Smooth muscle cell (in vitro differentiated cells): ENCODE results near the gene MPEG1. TPM values are rescaled to one million over a fixed set of nuclear protein-coding genes. Genes with fewer than 3 reads are reported as not detected.

Experiments used
- DNase-seq: peaks from one replicate; lab custom pipeline; 2025; ENCODE audit not compliant: unreplicated experiment; lab: John Stamatoyannopoulos, UW
- H2AFZ ChIP-seq: fragments of 200-600 bp; sonication (generic); 2 replicates; pipeline ENCODE4 v1.6.0; 2016; ENCODE audit warnings: antibody characterized with exemption, low read depth, mild to moderate bottlenecking
- H3F3A ChIP-seq: fragments of 200-600 bp; sonication (generic); 2 replicates; pipeline ENCODE4 v1.6.0; 2017; ENCODE audit warnings: antibody characterized with exemption, low read depth
- H3K27ac ChIP-seq: fragments of 200-600 bp; sonication (generic); 2 replicates; pipeline ENCODE4 v1.5.1; 2016; ENCODE audit warnings: low read depth, mild to moderate bottlenecking
- H3K27me3 ChIP-seq: fragments of 200-600 bp; sonication (generic); 2 replicates; pipeline ENCODE4 v1.6.1; 2016; ENCODE audit warnings: low read depth, mild to moderate bottlenecking
- H3K36me3 ChIP-seq: fragments of 200-600 bp; sonication (generic); 2 replicates; pipeline ENCODE4 v1.5.1; 2016; ENCODE audit warnings: low read depth
- H3K4me1 ChIP-seq: fragments of 200-600 bp; sonication (generic); 2 replicates; pipeline ENCODE4 v1.5.1; 2016; ENCODE audit warnings: low read depth
- H3K4me2 ChIP-seq: fragments of 200-600 bp; sonication (generic); 2 replicates; pipeline ENCODE4 v1.6.0; 2016; ENCODE audit warnings: mild to moderate bottlenecking
- H3K4me3 ChIP-seq: fragments of 200-600 bp; sonication (generic); 2 replicates; pipeline ENCODE4 v1.5.1; 2016; ENCODE audit warnings: mild to moderate bottlenecking
- H3K79me2 ChIP-seq: fragments of 200-600 bp; sonication (generic); 2 replicates; pipeline ENCODE4 v1.6.0; 2016; ENCODE audit warnings: low read depth, mild to moderate bottlenecking
- H3K9ac ChIP-seq: fragments of 200-600 bp; sonication (generic); 2 replicates; pipeline ENCODE4 v1.6.0; 2016; ENCODE audit warnings: low read depth
- H3K9me3 ChIP-seq: fragments of 200-600 bp; sonication (generic); replicated peaks from 2 replicates; pipeline ENCODE4 v1.5.1; 2016; ENCODE audit warnings: low read depth
- H4K20me1 ChIP-seq: fragments of 200-600 bp; sonication (generic); 2 replicates; pipeline ENCODE4 v1.6.0; 2016; ENCODE audit warnings: low read depth
- WGBS: methylation state at CpG from one replicate; pipeline ENCODE4 v1.1.7; 2016; ENCODE audit warnings: low lambda C conversion rate; 5-methylcytosine and 5-hydroxymethylcytosine counted together
- polyA plus RNA-seq: library from polyadenylated mRNA; unstranded; fragments of >200 nt; fragmentation: Nextera tagmentation; extraction: Ambion mirVana; gene quantifications from 2 replicates; pipeline ENCODE4 v1.2.1, GENCODE V29; 2016
- total RNA-seq: library from RNA; depleted of rRNA; stranded (reverse); fragments of >200 nt; gene quantifications from 2 replicates; pipeline ENCODE4 v1.2.3, GENCODE V29; 2014
- TF ChIP-seq, protein P1 (sequence below): fragments of 200-600 bp; sonication (generic); IDR thresholded peaks from 2 replicates; pipeline ENCODE4 v1.5.1; 2017; ENCODE audit warnings: borderline replicate concordance, mild to moderate bottlenecking, antibody characterized with exemption; ENCODE audit not compliant: insufficient read depth, poor library complexity, severe bottlenecking

MPEG1 gene
- total and polyA plus RNA-seq, 2 experiments from 2014 or later, result 0.07 to 0.13 TPM

DNA sequence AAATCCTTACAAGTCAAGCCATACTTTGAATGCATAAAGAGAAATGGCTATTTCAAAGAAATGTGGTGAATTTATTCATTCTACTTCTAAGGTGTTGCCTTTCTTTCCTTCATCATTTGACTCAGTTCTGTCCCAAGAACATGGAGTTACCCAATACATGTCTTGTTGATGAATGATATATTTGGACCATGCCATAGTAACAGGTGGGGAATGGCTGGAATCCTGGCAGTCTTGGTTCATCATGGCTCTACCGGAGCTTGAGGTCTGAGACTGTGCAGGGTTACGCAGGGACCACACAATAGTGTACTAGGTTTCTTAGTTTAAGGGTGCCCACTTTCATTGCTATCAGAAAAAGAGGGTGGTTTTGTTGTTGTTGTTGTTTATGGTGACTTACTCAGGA is 40.3 kb upstream of the MPEG1 start:
- H3K27me3 ChIP-seq, result no peaks in the 10 kb centered on the region
- no peak for DNase-seq
- no peaks in the 10 kb centered on the region for H3K4me1 ChIP-seq
- H3K79me2 ChIP-seq, result no peaks in the 10 kb centered on the region
- H4K20me1 ChIP-seq, result no peaks in the 10 kb centered on the region
- no peak overlapping the region for H3K9ac ChIP-seq
- H3K9me3 ChIP-seq, result no peaks in the 10 kb centered on the region
- no peaks in the 10 kb centered on the region for H3K36me3 ChIP-seq
- H3K4me2 ChIP-seq, result no peak overlapping the region
- no peaks in the 10 kb centered on the region for H3F3A ChIP-seq
- 92% methylated on average over 2 of the region's 2 CpGs for WGBS
- H3K27ac ChIP-seq, result no peak overlapping the region
- TF ChIP-seq, protein P1, sequence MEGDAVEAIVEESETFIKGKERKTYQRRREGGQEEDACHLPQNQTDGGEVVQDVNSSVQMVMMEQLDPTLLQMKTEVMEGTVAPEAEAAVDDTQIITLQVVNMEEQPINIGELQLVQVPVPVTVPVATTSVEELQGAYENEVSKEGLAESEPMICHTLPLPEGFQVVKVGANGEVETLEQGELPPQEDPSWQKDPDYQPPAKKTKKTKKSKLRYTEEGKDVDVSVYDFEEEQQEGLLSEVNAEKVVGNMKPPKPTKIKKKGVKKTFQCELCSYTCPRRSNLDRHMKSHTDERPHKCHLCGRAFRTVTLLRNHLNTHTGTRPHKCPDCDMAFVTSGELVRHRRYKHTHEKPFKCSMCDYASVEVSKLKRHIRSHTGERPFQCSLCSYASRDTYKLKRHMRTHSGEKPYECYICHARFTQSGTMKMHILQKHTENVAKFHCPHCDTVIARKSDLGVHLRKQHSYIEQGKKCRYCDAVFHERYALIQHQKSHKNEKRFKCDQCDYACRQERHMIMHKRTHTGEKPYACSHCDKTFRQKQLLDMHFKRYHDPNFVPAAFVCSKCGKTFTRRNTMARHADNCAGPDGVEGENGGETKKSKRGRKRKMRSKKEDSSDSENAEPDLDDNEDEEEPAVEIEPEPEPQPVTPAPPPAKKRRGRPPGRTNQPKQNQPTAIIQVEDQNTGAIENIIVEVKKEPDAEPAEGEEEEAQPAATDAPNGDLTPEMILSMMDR, result no peak
- no peak overlapping the region for H3K4me3 ChIP-seq
- no peak overlapping the region for H2AFZ ChIP-seq

DNA sequence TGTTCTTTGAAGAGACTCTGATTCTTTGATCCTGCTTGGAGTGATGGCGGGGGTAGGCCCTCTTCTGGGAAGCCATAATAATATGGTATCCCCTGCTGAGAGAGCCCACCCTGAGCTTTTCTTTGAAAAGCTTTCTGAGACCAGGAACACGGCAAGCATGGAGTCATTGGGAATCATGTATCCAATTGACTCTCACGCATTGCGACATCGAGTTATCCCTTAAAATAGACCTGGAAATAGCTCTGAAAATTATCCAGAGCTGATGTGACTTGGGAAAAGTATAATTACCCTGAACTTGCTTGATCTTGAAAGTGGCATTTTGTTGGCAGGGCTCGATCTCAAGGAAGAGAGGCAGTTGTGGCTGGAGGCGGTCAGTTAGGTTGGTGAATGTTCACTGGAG is 36.8 kb upstream of the MPEG1 start:
- Histone ChIP-seq H3K4me1 (no peaks in the 10 kb centered on the region), H3K4me3 (no peak overlapping the region), H3K27me3 (no peaks in the 10 kb centered on the region), H3K9ac (no peak overlapping the region), H2AFZ (no peak overlapping the region), H3K79me2 (no peaks in the 10 kb centered on the region), H3K36me3 (no peaks in the 10 kb centered on the region), H3K4me2 (no peak overlapping the region), H3K9me3 (no peaks in the 10 kb centered on the region), H3K27ac (no peak overlapping the region), H3F3A (no peaks in the 10 kb centered on the region), H4K20me1 (no peaks in the 10 kb centered on the region)
- no peak for DNase-seq
- TF ChIP-seq, protein P1, result no peak
- WGBS, result 85% methylated on average over 7 of the region's 7 CpGs

DNA sequence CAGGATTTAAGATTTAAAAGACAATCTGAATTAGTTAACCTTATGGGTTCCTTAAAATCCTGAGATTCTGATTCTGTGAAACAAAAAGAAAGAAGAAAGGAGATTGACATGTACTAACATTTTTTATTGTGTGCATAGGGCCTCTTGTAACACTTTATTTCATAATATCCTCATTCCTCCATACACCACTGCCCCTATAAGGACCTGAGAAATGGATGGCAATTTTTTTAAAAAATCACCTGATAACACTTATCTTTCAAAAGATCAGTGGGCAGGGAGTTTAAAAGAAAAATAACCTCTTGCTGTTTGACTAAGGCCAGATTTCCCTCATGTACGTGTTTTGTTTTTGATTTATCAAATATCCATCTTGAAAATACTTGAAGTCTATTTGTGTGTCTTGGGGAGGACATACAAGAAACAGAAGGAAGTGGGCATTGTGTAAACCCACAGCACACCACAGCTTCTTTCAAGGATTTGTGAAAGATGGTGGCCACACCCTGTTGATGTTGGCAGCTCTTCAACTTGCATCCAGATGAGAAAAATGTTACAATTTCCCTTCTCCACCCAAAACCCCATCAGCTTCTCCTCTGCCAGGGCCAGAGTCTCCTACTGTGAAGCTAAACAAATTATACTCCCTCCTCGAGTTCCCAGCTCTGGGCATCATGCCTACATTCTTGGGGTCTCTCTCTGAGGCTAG is 35.0 kb upstream of the MPEG1 start:
- Histone ChIP-seq H3K4me3 (no peak overlapping the region), H3K9ac (no peak overlapping the region), H3K27me3 (no peaks in the 10 kb centered on the region), H3K79me2 (no peaks in the 10 kb centered on the region), H3K27ac (no peak overlapping the region), H3F3A (no peaks in the 10 kb centered on the region), H3K4me2 (no peak overlapping the region), H4K20me1 (no peaks in the 10 kb centered on the region), H2AFZ (no peak overlapping the region), H3K9me3 (no peaks in the 10 kb centered on the region), H3K4me1 (no peaks in the 10 kb centered on the region), H3K36me3 (no peaks in the 10 kb centered on the region)
- no peak for DNase-seq
- WGBS, result 74% methylated on average over 2 of the region's 2 CpGs
- TF ChIP-seq, protein P1, result no peak

DNA sequence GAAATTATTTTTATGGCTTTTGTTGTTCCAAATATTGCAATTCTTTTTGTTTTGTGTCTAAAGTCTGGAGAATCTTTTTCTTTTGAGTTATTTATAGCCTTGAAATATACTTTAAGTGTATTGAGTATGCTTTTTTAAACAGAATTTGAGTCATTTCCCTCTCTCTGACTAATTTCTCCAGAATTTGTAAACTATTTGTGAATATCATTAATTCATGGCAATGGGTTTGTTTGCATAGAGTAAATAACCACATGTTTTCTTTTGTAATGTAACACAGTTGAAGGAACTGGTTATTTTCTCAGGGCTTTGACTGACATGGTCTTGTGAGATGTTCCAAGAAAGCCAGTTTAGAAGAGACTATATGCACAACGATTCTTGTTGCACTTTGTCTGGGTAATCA is 30.9 kb upstream of the MPEG1 start:
- no peak overlapping the region for H3K4me3 ChIP-seq
- TF ChIP-seq, protein P1, result no peak
- no peak overlapping the region for H3K9ac ChIP-seq
- no peaks in the 10 kb centered on the region for H3K79me2 ChIP-seq
- H3K27me3 ChIP-seq, result no peaks in the 10 kb centered on the region
- no peak overlapping the region for H3K27ac ChIP-seq
- no peaks in the 10 kb centered on the region for H4K20me1 ChIP-seq
- WGBS, result 76% methylated on average over 1 of the region's 1 CpG
- no peaks in the 10 kb centered on the region for H3K4me1 ChIP-seq
- no peaks in the 10 kb centered on the region for H3K36me3 ChIP-seq
- H3K9me3 ChIP-seq, result peaks cover 6% of the 10 kb centered on the region
- H3K4me2 ChIP-seq, result no peak overlapping the region
- no peak overlapping the region for H2AFZ ChIP-seq
- no peak for DNase-seq
- no peaks in the 10 kb centered on the region for H3F3A ChIP-seq
